GM19099 (cell line): ENCODE results near the gene NBAS.

Source experiments
- POLR2A ChIP-seq: IDR thresholded peaks from 3 replicates; pipeline ENCODE4 v1.6.1; 2011; ENCODE audit warnings: low read depth; ENCODE audit not compliant: insufficient read length; ENCODE audit errors: extremely low read depth

The NBAS gene

GRCh38 chr2:15378148-15378908, 182.8 kb downstream of the NBAS start:
- TF ChIP-seq POLR2A = no peak

DNA sequence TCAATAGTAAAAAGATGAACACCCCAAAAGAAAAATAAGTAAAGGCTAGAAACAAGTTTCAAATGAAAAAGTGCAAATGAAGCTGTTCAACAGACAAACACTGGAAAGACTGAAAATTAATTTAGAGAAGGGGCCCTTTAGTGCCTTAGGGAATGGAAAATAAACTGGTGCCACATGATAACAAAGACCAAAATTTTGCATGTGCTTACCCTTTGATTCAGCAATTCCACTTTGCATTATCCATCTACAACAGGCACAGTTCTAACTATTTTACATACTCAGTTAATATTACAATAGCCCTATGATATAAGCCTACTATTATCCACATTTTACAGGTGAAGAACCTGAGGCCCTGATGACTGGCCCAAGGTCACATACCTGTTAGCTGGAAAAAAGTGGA, 183.9 kb downstream of the NBAS start:
- TF ChIP-seq POLR2A = no peak

- no peak for TF ChIP-seq POLR2A
These were observed 189.1 kb downstream of the NBAS start for GRCh38 chr2:15372019-15372418.

DNA sequence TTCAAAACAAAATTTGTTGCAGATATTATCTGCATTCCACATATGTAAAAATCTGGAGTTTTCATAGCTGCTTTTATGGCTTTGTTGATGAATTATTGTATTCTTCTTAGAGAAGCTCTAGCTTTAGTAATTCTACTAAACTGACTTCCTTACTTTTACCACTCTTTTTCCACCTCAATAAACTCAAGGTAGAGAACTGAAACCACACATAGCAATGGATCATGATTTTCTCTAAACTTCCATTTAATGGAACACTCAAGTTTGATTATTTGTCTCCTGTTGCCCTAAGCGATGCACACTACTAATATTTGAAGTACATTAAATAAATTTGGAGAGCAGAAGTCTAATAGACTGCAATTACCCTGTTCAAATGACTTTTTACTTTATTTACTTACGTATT, 192.0 kb downstream of the NBAS start:
- no peak for TF ChIP-seq POLR2A

DNA sequence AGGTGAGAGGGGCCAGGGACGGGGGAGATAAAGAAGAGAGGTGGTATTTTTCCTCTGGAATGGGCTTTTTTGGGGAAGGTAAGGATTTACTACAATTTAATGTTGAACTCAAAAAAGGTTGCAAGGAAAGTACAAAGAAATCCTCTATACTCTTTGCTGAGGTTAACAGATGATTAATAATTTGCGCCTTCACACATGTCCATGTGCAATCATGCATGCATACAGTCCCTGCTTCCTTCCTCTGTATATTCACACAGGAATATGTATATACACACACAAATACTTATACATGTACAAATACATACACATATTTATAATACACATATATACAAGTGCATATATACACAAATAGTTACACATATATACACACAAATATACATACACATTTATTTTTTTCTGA, 193.4 kb downstream of the NBAS start:
- no peak for TF ChIP-seq POLR2A

DNA sequence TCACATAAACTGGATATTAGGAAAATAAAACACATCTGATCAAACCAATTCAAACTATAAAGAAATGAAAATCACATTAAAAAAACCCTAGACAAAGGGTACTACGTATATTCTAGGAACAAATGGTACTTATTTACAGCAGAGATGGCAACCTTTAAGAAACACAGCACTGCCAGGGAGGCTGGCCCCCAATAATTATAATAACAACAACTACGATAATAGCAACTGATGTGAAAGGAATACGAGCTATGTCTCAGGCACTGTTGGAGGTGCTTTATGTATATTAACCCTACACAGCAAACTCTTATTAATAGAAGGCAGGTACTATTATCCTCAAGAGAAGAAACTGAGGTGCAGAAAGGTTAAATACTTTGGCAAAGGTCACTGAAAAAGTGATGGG, 193.9 kb downstream of the NBAS start:
- no peak for TF ChIP-seq POLR2A

GRCh38 chr2:15365411-15365810, 195.7 kb downstream of the NBAS start:
- TF ChIP-seq POLR2A = no peak

DNA sequence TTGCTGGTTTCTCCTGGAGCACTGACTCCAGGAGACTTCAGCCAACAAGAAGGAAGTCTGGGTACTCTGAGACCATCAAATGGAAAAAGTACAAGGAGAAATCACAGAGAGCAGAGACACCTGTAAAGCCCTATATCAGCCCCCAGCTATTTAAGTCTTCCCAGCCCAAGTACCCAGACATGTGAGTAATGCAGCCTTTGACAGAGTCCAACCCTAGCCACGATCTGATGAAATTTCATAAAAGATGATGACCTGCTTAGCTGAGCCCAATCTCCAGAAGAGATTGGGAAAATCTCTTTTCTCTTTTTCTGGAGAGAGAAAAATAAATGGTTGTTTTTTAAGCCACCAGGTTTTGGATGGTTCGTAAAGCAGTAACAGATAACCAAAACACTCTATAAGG, 196.6 kb downstream of the NBAS start:
- TF ChIP-seq POLR2A = no peak

DNA sequence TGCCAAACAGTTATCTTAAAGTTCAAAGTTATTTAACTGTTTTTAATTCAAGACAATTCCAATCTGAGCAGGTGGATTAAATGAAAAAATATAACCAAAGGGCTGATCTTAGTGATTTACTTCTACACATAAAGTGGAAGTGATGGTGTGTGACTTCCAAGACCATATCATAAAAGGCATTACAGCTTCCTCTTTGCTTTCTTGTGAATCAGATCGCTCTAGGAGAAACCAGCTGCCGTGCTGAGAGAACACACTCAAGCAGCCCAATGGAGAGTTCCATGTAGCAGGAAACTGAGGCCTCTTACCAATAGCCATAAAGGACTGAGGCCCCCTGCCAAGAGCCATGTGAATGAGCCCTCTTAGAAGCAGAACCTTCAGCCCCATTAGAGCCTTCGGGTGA, 197.4 kb downstream of the NBAS start:
- TF ChIP-seq POLR2A = no peak

DNA sequence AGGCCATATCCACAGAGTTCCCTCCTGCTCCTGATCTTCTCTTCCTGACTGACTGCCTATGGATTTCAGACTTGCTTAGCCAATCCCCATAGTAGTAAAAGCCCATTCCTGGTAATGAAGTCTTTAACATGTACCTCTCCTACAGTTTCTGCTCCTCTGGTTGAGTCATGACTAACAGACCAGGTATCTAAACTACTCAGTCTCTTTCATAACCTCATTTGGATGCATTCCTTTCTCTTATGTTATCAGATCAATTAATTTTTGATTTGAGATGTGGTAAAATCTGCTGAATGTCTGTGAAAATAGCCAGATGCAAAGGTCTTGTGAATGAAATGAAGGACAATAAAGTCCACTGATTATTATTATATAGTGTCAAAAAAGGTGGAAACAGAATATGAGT, 198.0 kb downstream of the NBAS start:
- no peak for TF ChIP-seq POLR2A

GRCh38 chr2:15359716-15360531, 201.2 kb downstream of the NBAS start:
- no peak for TF ChIP-seq POLR2A

- TF ChIP-seq POLR2A = no peak
These were observed 203.2 kb downstream of the NBAS start for GRCh38 chr2:15357922-15358321.

DNA sequence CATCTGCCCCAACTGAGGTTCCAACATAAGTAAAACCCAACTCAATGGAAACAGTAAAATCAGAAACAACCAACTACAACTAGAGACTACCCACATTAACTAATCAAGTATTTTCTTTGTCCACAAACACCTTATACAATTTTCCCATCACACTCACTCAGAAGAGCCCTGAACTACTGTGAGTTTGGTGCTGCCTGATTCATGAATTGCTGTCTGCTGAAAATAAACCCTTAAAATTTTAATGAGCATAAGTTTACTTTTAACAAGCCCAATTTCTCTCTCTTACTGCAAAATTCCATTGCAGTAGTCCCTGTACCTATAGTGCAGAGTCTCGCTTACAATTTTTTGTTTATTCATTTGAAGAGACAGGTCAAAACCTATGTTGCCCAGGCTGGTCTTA, 203.9 kb downstream of the NBAS start:
- no peak for TF ChIP-seq POLR2A

DNA sequence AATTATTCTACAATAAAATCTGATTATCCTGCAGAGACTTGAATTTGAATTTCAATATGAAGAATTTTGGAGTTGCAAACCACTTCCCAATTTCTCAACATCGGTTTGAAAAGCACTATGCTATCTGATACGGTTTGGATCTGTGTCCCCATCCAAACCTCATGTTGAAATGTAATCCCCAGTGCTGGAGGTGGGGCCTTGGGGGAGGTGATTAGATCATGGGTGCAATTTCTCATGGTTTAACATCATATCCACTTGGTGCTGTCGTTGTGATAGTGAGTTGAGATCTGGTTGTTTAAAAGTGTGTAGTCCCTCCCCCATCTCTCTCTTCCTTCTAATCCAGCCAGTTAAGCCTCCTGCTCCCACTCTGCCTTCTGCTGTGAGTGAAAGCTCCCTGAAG, 205.7 kb downstream of the NBAS start:
- TF ChIP-seq POLR2A = no peak

GRCh38 chr2:15354596-15355366, 206.4 kb downstream of the NBAS start:
- TF ChIP-seq POLR2A = no peak
